PC-9 (cell line): ENCODE data around the gene NSF. TPM values are rescaled to one million over a fixed set of nuclear protein-coding genes. Genes with fewer than 3 reads are reported as not detected.

Experiments
- BruUV-seq: library from RNA; stranded (reverse); fragments of 400-500 nt; replicated peaks from 2 replicates; lab custom pipeline; 2021; lab: Mats Ljungman, UMichigan
- CTCF ChIA-PET: fragments of 300-600 bp; sonication (Branson Sonifier 250); formaldehyde crosslinking; loops from one replicate; lab custom pipeline; 2022; ENCODE audit warnings: antibody characterized with exemption; lab: Charles Lee
- POLR2A ChIA-PET: fragments of 300-600 bp; sonication (Branson Sonifier 250); formaldehyde crosslinking; loops from one replicate; lab custom pipeline; 2022; ENCODE audit warnings: antibody characterized with exemption; ENCODE audit not compliant: unreplicated experiment; lab: Charles Lee
- DNase-seq, 2 experiments: peaks; one replicate each; pipeline versions ENCODE4 v3.0.0 to v3.0.0-alpha.2; 2015 to 2022; ENCODE audit warnings: mixed read lengths in 1 of 2
- H2AFZ ChIP-seq: fragments of 200-600 bp; sonication (generic); 2 replicates; pipeline ENCODE4 v1.8.1; 2017; ENCODE audit warnings: antibody characterized with exemption
- H3F3A ChIP-seq: fragments of 200-600 bp; sonication (generic); 2 replicates; pipeline ENCODE4 v1.8.1; 2017; ENCODE audit warnings: antibody characterized with exemption, mild to moderate bottlenecking, low read depth; ENCODE audit not compliant: insufficient read depth
- H3K27ac ChIP-seq: fragments of 200-600 bp; sonication (generic); 2 replicates; pipeline ENCODE4 v1.6.1; 2016; ENCODE audit warnings: mixed run types
- H3K27me3 ChIP-seq: fragments of 200-600 bp; sonication (generic); 2 replicates; pipeline ENCODE4 v1.6.1; 2016; ENCODE audit warnings: low read depth, mixed run types; ENCODE audit not compliant: insufficient read depth
- H3K36me3 ChIP-seq: fragments of 200-600 bp; sonication (generic); 2 replicates; pipeline ENCODE4 v1.6.1; 2016; ENCODE audit warnings: low read depth, mixed run types
- H3K4me1 ChIP-seq: fragments of 200-600 bp; sonication (generic); replicated peaks from 2 replicates; pipeline ENCODE4 v1.6.1; 2016; ENCODE audit warnings: mixed run types; ENCODE audit not compliant: insufficient read depth
- H3K4me2 ChIP-seq: fragments of 200-600 bp; sonication (generic); 2 replicates; pipeline ENCODE4 v1.6.1; 2017; ENCODE audit warnings: mixed run types
- H3K4me3 ChIP-seq: fragments of 200-600 bp; sonication (generic); 2 replicates; pipeline ENCODE4 v1.6.1; 2016; ENCODE audit warnings: mixed run types
- H3K79me2 ChIP-seq: fragments of 200-600 bp; sonication (generic); 2 replicates; pipeline ENCODE4 v1.6.1; 2017; ENCODE audit warnings: low read depth, mixed run types
- H3K9me2 ChIP-seq: fragments of 200-600 bp; sonication (generic); 2 replicates; pipeline ENCODE4 v1.8.1; 2017; ENCODE audit warnings: mild to moderate bottlenecking; ENCODE audit not compliant: insufficient read depth
- H3K9me3 ChIP-seq: fragments of 200-600 bp; sonication (generic); 2 replicates; pipeline ENCODE4 v1.8.1; 2016; ENCODE audit warnings: low read depth; ENCODE audit not compliant: insufficient read depth
- H4K20me1 ChIP-seq: fragments of 200-600 bp; sonication (generic); 2 replicates; pipeline ENCODE4 v1.8.1; 2017; ENCODE audit not compliant: insufficient read depth
- CTCF ChIP-seq: fragments of 200-600 bp; sonication (generic); conservative IDR thresholded peaks from 2 replicates; pipeline ENCODE4 v1.6.1; 2017; ENCODE audit warnings: mixed run types, antibody characterized with exemption, mild to moderate bottlenecking, moderate library complexity
- EZH2 ChIP-seq: fragments of 200-600 bp; sonication (generic); IDR thresholded peaks from 2 replicates; pipeline ENCODE4 v1.8.0; 2017; ENCODE audit warnings: antibody characterized with exemption, low read depth
- intact Hi-C: fragments of 100-400 bp; cut with micrococcal nuclease; formaldehyde crosslinking; loops from one replicate; pipeline ENCODE4 v1.10.0; 2022; ENCODE audit not compliant: unreplicated experiment
- total RNA-seq: library from RNA; stranded (reverse); gene quantifications from 2 replicates; pipeline ENCODE4 v1.2.3, GENCODE V29; 2021

The NSF gene
- total RNA-seq, 1 experiment from 2014 or later: 40.0 TPM

- intact Hi-C loops: loop anchor here (5.0 kb wide), 1 partner anchor 48 kb away; the partner anchor contains the start of gene WNT3
- Histone ChIP-seq H4K20me1 (no peaks in the 10 kb centered on the region), H3K27ac (peak overlapping the region; percentile 71; the same call in 1 of the 2 replicates), H3K4me3 (peak overlapping the region; percentile 68; the same call in 1 of the 2 replicates), H3K36me3 (no peaks in the 10 kb centered on the region), H3K79me2 (peaks cover 36% of the 10 kb centered on the region), H2AFZ (no peak overlapping the region), H3K9me2 (no peaks in the 10 kb centered on the region), H3K9me3 (no peaks in the 10 kb centered on the region), H3F3A (peaks cover 48% of the 10 kb centered on the region), H3K4me2 (peak overlapping the region; percentile 90), H3K27me3 (no peaks in the 10 kb centered on the region), H3K4me1 (peaks cover 46% of the 10 kb centered on the region)
- DNase-seq: peak in 1 of 2 experiments; percentile 25
- TF ChIP-seq CTCF (no peak), EZH2 (no peak)
- ChIA-PET POLR2A (no interaction called here), CTCF (no interaction called here)
- no TSS peak for BruUV-seq
Observed at GRCh38 chr17:46769531-46770438, 179.3 kb downstream of the NSF start.

GRCh38 chr17:46770439-46770817, 180.0 kb downstream of the NSF start:
- TSS peak; percentile 40 for BruUV-seq
- Histone ChIP-seq H3K9me3 (no peaks in the 10 kb centered on the region), H3K4me3 (peak overlapping the region; percentile 68), H3K4me2 (peak overlapping the region; percentile 90), H3K9me2 (no peaks in the 10 kb centered on the region), H2AFZ (peak overlapping the region; percentile 71), H3K27ac (peak overlapping the region; percentile 71), H3F3A (peaks cover 48% of the 10 kb centered on the region), H3K79me2 (peaks cover 36% of the 10 kb centered on the region), H4K20me1 (no peaks in the 10 kb centered on the region), H3K27me3 (no peaks in the 10 kb centered on the region), H3K4me1 (peaks cover 40% of the 10 kb centered on the region), H3K36me3 (no peaks in the 10 kb centered on the region)
- POLR2A ChIA-PET: no interaction called here
- CTCF ChIA-PET: no interaction called here
- TF ChIP-seq EZH2 (no peak), CTCF (no peak)
- intact Hi-C loops: loop anchor here (5.0 kb wide), 1 partner anchor 47 kb away; the partner anchor contains the start of gene WNT3
- DNase-seq: no peak

GRCh38 chr17:46770818-46771560, 180.5 kb downstream of the NSF start:
- H3K36me3 ChIP-seq: no peaks in the 10 kb centered on the region
- H4K20me1 ChIP-seq: no peaks in the 10 kb centered on the region
- ChIA-PET CTCF (no interaction called here), POLR2A (no interaction called here)
- peaks cover 34% of the 10 kb centered on the region for H3K4me1 ChIP-seq
- H3F3A ChIP-seq: peaks cover 42% of the 10 kb centered on the region; the same call in 1 of the 2 replicates
- H2AFZ ChIP-seq: peak overlapping the region; percentile 71
- peak; percentile 59; the same call in 1 of the 2 replicates for TF ChIP-seq CTCF
- no peak for TF ChIP-seq EZH2
- H3K27me3 ChIP-seq: no peaks in the 10 kb centered on the region
- H3K79me2 ChIP-seq: peaks cover 36% of the 10 kb centered on the region
- BruUV-seq: no TSS peak
- H3K27ac ChIP-seq: peak overlapping the region; percentile 71
- H3K9me3 ChIP-seq: no peaks in the 10 kb centered on the region
- H3K9me2 ChIP-seq: no peaks in the 10 kb centered on the region
- H3K4me3 ChIP-seq: peak overlapping the region; percentile 68
- intact Hi-C loops: loop anchor here (5.0 kb wide), 1 partner anchor 46 kb away; the partner anchor contains the start of gene WNT3
- DNase-seq: peak; percentile 53 to 68
- H3K4me2 ChIP-seq: peak overlapping the region; percentile 90
